Loucy (cell line): ENCODE results near the gene CAMKMT.

Experiments used
- H2AFZ ChIP-seq: fragments of 200-600 bp; sonication (generic); 2 replicates; pipeline ENCODE4 v1.6.0; 2016; ENCODE audit warnings: antibody characterized with exemption, mild to moderate bottlenecking, low read length, moderate library complexity
- H3F3A ChIP-seq: fragments of 200-600 bp; 2 replicates; pipeline ENCODE4 v1.6.0; 2016; ENCODE audit warnings: antibody characterized with exemption, low read depth, mild to moderate bottlenecking
- H3K27me3 ChIP-seq: fragments of 200-600 bp; sonication (generic); 2 replicates; pipeline ENCODE4 v1.6.1; 2014; ENCODE audit warnings: low read length, mild to moderate bottlenecking; ENCODE audit not compliant: insufficient read depth, poor library complexity, severe bottlenecking
- H3K36me3 ChIP-seq: fragments of 200-600 bp; sonication (generic); 2 replicates; pipeline ENCODE4 v1.6.1; 2016; ENCODE audit warnings: low read length; ENCODE audit not compliant: insufficient read depth
- H3K4me1 ChIP-seq: fragments of 200-600 bp; sonication (generic); 2 replicates; pipeline ENCODE4 v1.5.1; 2014; ENCODE audit warnings: low read length, mild to moderate bottlenecking; ENCODE audit not compliant: insufficient read depth, poor library complexity, severe bottlenecking
- H3K4me2 ChIP-seq: fragments of 200-600 bp; sonication (generic); 2 replicates; pipeline ENCODE4 v1.6.0; 2014; ENCODE audit warnings: antibody characterized with exemption, low read length, low read depth, mild to moderate bottlenecking; ENCODE audit not compliant: poor library complexity, severe bottlenecking
- H3K4me3 ChIP-seq: fragments of 200-600 bp; sonication (generic); 2 replicates; pipeline ENCODE4 v1.5.1; 2014; ENCODE audit warnings: low read length, mild to moderate bottlenecking, mixed read lengths; ENCODE audit not compliant: poor library complexity, severe bottlenecking
- H3K79me2 ChIP-seq: fragments of 200-600 bp; sonication (generic); 2 replicates; pipeline ENCODE4 v1.6.1; 2014; ENCODE audit warnings: low read length; ENCODE audit not compliant: insufficient read depth
- H3K9ac ChIP-seq: fragments of 200-600 bp; sonication (generic); 2 replicates; pipeline ENCODE4 v1.6.0; 2014; ENCODE audit warnings: mild to moderate bottlenecking, low read depth, low read length, moderate library complexity; ENCODE audit not compliant: poor library complexity, severe bottlenecking
- H3K9me2 ChIP-seq: fragments of 200-600 bp; sonication (generic); replicated peaks from 2 replicates; pipeline ENCODE4 v1.6.1; 2016; ENCODE audit warnings: low read depth, low read length, mixed read lengths
- H3K9me3 ChIP-seq: fragments of 200-600 bp; sonication (generic); 2 replicates; pipeline ENCODE4 v1.6.1; 2014; ENCODE audit warnings: mild to moderate bottlenecking, antibody characterized with exemption, low read length, low read depth; ENCODE audit not compliant: insufficient read depth
- H4K20me1 ChIP-seq: fragments of 200-600 bp; sonication (generic); 2 replicates; pipeline ENCODE4 v1.6.0; 2014; ENCODE audit warnings: antibody characterized with exemption, low read length, mild to moderate bottlenecking; ENCODE audit not compliant: insufficient read depth, poor library complexity, severe bottlenecking
- EZH2phosphoT487 ChIP-seq: fragments of 200-600 bp; IDR thresholded peaks from 2 replicates; pipeline ENCODE4 v1.6.1; 2018; ENCODE audit warnings: antibody characterized with exemption, mild to moderate bottlenecking, moderate library complexity, borderline replicate concordance
- TF ChIP-seq, protein P1 (sequence below): fragments of 200-600 bp; sonication (generic); conservative IDR thresholded peaks from 2 replicates; pipeline ENCODE4 v1.5.1; 2014; ENCODE audit warnings: mild to moderate bottlenecking, antibody characterized with exemption, low read length

CAMKMT gene

DNA sequence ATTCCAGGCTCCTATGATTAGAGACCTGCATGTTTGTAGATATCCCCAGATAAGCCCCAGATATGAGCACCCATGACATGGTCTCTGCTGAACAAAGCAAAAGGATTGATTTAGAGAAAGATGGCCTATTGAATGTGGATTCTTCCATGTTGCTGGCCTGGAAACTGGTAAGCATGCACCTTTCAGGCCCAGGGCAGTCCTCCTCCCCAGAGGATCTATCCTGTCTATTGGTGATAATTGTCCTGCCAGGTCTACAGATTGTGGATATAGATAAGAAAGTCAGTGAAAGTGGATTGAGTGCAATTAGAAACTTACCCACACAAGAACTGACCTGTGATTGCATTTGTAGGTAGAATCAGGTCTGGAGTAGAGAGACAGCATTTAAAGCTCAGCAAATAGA is 322.8 kb downstream of the CAMKMT start:
- no peak overlapping the region for H3K4me2 ChIP-seq
- H3K36me3 ChIP-seq, result no peaks in the 10 kb centered on the region
- no peaks in the 10 kb centered on the region for H3K79me2 ChIP-seq
- H3K27me3 ChIP-seq, result no peaks in the 10 kb centered on the region
- H3K9me2 ChIP-seq, result no peaks in the 10 kb centered on the region
- no peak overlapping the region for H2AFZ ChIP-seq
- no peak overlapping the region for H3K4me3 ChIP-seq
- no peaks in the 10 kb centered on the region for H3K4me1 ChIP-seq
- H3K9me3 ChIP-seq, result no peaks in the 10 kb centered on the region
- TF ChIP-seq EZH2phosphoT487, result no peak
- TF ChIP-seq, protein P1, sequence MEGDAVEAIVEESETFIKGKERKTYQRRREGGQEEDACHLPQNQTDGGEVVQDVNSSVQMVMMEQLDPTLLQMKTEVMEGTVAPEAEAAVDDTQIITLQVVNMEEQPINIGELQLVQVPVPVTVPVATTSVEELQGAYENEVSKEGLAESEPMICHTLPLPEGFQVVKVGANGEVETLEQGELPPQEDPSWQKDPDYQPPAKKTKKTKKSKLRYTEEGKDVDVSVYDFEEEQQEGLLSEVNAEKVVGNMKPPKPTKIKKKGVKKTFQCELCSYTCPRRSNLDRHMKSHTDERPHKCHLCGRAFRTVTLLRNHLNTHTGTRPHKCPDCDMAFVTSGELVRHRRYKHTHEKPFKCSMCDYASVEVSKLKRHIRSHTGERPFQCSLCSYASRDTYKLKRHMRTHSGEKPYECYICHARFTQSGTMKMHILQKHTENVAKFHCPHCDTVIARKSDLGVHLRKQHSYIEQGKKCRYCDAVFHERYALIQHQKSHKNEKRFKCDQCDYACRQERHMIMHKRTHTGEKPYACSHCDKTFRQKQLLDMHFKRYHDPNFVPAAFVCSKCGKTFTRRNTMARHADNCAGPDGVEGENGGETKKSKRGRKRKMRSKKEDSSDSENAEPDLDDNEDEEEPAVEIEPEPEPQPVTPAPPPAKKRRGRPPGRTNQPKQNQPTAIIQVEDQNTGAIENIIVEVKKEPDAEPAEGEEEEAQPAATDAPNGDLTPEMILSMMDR, result no peak
- H4K20me1 ChIP-seq, result no peaks in the 10 kb centered on the region
- no peak overlapping the region for H3K9ac ChIP-seq
- no peaks in the 10 kb centered on the region for H3F3A ChIP-seq

DNA sequence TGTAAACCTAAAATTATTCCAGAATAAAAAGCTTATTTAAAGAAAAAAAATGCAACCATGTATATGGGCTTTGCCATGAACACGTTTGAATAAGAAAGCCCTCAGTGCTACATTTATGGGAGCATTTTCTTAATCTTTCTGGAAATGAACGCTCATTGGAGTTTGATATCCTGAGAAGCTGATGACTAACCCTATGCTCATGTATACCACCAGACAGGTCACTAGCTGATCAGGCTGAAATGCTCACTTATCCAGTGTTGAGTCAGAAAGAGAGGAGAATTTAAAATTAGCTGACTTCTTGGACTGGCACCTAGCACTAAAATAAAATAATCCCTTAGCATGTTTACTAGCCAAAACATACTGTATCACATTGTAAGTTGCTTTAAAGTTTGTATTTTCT is 324.8 kb downstream of the CAMKMT start:
- H3K36me3 ChIP-seq, result no peaks in the 10 kb centered on the region
- no peaks in the 10 kb centered on the region for H3K9me2 ChIP-seq
- H2AFZ ChIP-seq, result no peak overlapping the region
- H3K4me2 ChIP-seq, result no peak overlapping the region
- TF ChIP-seq, protein P1, result no peak
- TF ChIP-seq EZH2phosphoT487, result no peak
- no peak overlapping the region for H3K9ac ChIP-seq
- no peaks in the 10 kb centered on the region for H3K9me3 ChIP-seq
- H3K79me2 ChIP-seq, result no peaks in the 10 kb centered on the region
- no peaks in the 10 kb centered on the region for H4K20me1 ChIP-seq
- no peaks in the 10 kb centered on the region for H3F3A ChIP-seq
- no peak overlapping the region for H3K4me3 ChIP-seq
- H3K27me3 ChIP-seq, result no peaks in the 10 kb centered on the region
- no peaks in the 10 kb centered on the region for H3K4me1 ChIP-seq

DNA sequence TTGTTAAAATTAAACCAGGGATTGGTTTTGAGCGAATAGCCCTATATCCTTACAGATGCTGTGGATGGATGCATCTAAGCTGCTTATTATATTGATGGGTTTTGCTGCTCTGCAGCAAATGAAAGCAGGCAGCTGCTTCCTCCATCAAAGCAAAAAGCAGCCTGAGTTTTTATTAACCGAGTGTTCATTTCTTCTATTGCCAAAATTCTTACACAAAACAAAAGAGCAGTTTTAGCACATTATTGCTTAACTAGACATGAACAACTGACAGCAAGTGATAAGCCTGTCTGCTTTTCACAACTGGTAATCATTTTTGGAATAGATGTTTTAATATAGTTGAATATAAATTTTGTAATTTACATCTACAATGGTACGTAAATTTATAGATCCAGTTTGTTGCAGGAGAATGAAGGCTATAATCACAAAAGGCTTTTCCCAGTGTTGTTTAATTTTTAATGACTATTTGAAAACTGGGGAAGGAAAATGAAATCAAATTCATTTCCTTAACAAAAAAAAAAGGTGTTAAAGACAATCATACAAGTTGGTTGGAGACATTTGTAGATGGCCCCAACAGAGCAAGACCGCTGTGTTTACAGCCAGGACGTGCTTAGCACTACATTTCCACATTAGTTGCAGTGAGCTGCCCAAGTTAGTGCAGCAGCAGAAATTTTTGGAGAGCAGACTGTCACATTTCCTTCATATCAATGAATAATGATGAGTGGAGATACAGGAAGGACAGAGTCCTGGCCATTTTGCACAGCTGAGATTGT is 326.1 kb downstream of the CAMKMT start:
- Histone ChIP-seq H3K9ac (no peak overlapping the region), H3K4me3 (no peak overlapping the region), H4K20me1 (no peaks in the 10 kb centered on the region), H3K4me1 (no peaks in the 10 kb centered on the region), H3F3A (no peaks in the 10 kb centered on the region), H3K4me2 (no peak overlapping the region), H3K79me2 (no peaks in the 10 kb centered on the region), H2AFZ (no peak overlapping the region), H3K27me3 (no peaks in the 10 kb centered on the region), H3K36me3 (no peaks in the 10 kb centered on the region), H3K9me2 (no peaks in the 10 kb centered on the region), H3K9me3 (no peaks in the 10 kb centered on the region)
- TF ChIP-seq EZH2phosphoT487, result no peak
- TF ChIP-seq, protein P1, result no peak
